HepG2 (cell line): ENCODE measurements around the gene MBTD1. TPM values are rescaled to one million over a fixed set of nuclear protein-coding genes. Genes with fewer than 3 reads are reported as not detected.
A peak's percentile ranks its signal among the peaks of the same experiment; 100 is the strongest.

ENCODE experiments used
- BRCA1 ChIP-seq: sonication (generic); formaldehyde crosslinking; IDR thresholded peaks from 2 replicates; pipeline ENCODE4 v1.4.0; 2020; ENCODE audit warnings: missing genetic modification reagents
- HOXD1 ChIP-seq: sonication (generic); formaldehyde crosslinking; IDR thresholded peaks from 2 replicates; pipeline ENCODE4 v1.5.0; 2020; ENCODE audit warnings: missing genetic modification reagents
- KAT8 ChIP-seq: IDR thresholded peaks from 2 replicates; pipeline ENCODE4 v1.6.1; 2016; ENCODE audit warnings: missing genetic modification reagents, missing compliant biosample characterization
- KLF9 ChIP-seq: IDR thresholded peaks from 2 replicates; pipeline ENCODE4 v1.6.1; 2016; ENCODE audit warnings: low read depth
- MBD4 ChIP-seq: IDR thresholded peaks from 2 replicates; pipeline ENCODE4 v1.6.1; 2012; ENCODE audit warnings: low read length, inconsistent platforms, borderline replicate concordance
- PHB2 ChIP-seq: fragments of 450-650 bp; IDR thresholded peaks from 2 replicates; pipeline ENCODE4 v1.6.1; 2018; ENCODE audit not compliant: partially characterized antibody
- SCMH1 ChIP-seq: sonication (generic); formaldehyde crosslinking; IDR thresholded peaks from 2 replicates; pipeline ENCODE4 v1.9.0; 2021; ENCODE audit warnings: missing genetic modification reagents, mild to moderate bottlenecking, borderline replicate concordance
- SMARCE1 ChIP-seq: fragments of 450-650 bp; IDR thresholded peaks from 2 replicates; pipeline ENCODE4 v1.6.1; 2017; ENCODE audit warnings: borderline replicate concordance
- TMF1 ChIP-seq: sonication (generic); formaldehyde crosslinking; IDR thresholded peaks from 2 replicates; pipeline ENCODE4 v1.8.1; 2022; ENCODE audit warnings: low read depth, missing genetic modification reagents
- ZFP62 ChIP-seq: sonication (generic); formaldehyde crosslinking; IDR thresholded peaks from 2 replicates; pipeline ENCODE4 v1.4.0; 2020; ENCODE audit warnings: missing genetic modification reagents
- ZNF121 ChIP-seq: sonication (generic); formaldehyde crosslinking; IDR thresholded peaks from 2 replicates; pipeline ENCODE4 v1.5.0; 2020; ENCODE audit warnings: mild to moderate bottlenecking, missing genetic modification reagents
- ZNF180 ChIP-seq: sonication (generic); formaldehyde crosslinking; IDR thresholded peaks from 2 replicates; pipeline ENCODE4 v1.4.0; 2020; ENCODE audit warnings: low read depth, missing genetic modification reagents, borderline replicate concordance
- ZNF646 ChIP-seq: sonication (generic); formaldehyde crosslinking; IDR thresholded peaks from 2 replicates; pipeline ENCODE4 v1.9.0; 2021; ENCODE audit warnings: mild to moderate bottlenecking, missing genetic modification reagents
- ZNF749 ChIP-seq: sonication (generic); formaldehyde crosslinking; IDR thresholded peaks from 2 replicates; pipeline ENCODE4 v1.8.0; 2022; ENCODE audit warnings: mild to moderate bottlenecking, missing genetic modification reagents, moderate library complexity, borderline replicate concordance
- polyA plus RNA-seq, 8 experiments: library from polyadenylated mRNA; depleted of rRNA in 3 of 8; stranded (reverse) in 7 of 8; unstranded in 1 of 8; fragments of >200 nt; fragmentation: Illumina TruSeq in 4 of 8; extraction: Trizol in 4 of 8; gene quantifications; 2 replicates each; pipeline versions ENCODE4 v1.2.1 to v1.2.3, GENCODE V29; 2011 to 2016; ENCODE audit warnings: low read depth in 4 of 8, missing spikeins in 1 of 8, mixed read lengths in 1 of 8; ENCODE audit not compliant: insufficient read depth in 1 of 8
- total RNA-seq, 5 experiments: library from RNA; depleted of rRNA; stranded (reverse); fragments of >200 nt; fragmentation: Illumina TruSeq; extraction: Trizol; gene quantifications; 2 replicates each; pipeline ENCODE4 v1.2.3, GENCODE V29; 2016; ENCODE audit warnings: low read depth in 1 of 5
- TF ChIP-seq, protein P1 (sequence below): sonication (generic); formaldehyde crosslinking; IDR thresholded peaks from 2 replicates; pipeline ENCODE4 v1.4.0; 2020; ENCODE audit warnings: missing genetic modification reagents, mild to moderate bottlenecking, borderline replicate concordance
- TF ChIP-seq, protein P2 (sequence below): sonication (generic); formaldehyde crosslinking; IDR thresholded peaks from 2 replicates; pipeline ENCODE4 v1.8.1; 2023; ENCODE audit warnings: mild to moderate bottlenecking, moderate library complexity, missing genetic modification reagents

Gene MBTD1
- total and polyA plus RNA-seq, 2 of the 13 experiments (the other 11 are each of a cell fraction or from before 2014, with no cell fraction given), result 20.9 TPM

GRCh38 chr17:51153210-51154072 lies 106.4 kb downstream of the MBTD1 start, which contains the start of gene NME1 (continued):
- peak; percentile 65 for TF ChIP-seq ZNF646 (CRISPR knock-in tag)
- TF ChIP-seq KLF9 (CRISPR knock-in tag), result 0 out of 2 replicates have a peak, but pooled peaks have one; percentile 97
- peak; percentile 62; the same call in 1 of the 2 replicates for TF ChIP-seq ZNF749 (CRISPR knock-in tag)
- TF ChIP-seq, protein P1, sequence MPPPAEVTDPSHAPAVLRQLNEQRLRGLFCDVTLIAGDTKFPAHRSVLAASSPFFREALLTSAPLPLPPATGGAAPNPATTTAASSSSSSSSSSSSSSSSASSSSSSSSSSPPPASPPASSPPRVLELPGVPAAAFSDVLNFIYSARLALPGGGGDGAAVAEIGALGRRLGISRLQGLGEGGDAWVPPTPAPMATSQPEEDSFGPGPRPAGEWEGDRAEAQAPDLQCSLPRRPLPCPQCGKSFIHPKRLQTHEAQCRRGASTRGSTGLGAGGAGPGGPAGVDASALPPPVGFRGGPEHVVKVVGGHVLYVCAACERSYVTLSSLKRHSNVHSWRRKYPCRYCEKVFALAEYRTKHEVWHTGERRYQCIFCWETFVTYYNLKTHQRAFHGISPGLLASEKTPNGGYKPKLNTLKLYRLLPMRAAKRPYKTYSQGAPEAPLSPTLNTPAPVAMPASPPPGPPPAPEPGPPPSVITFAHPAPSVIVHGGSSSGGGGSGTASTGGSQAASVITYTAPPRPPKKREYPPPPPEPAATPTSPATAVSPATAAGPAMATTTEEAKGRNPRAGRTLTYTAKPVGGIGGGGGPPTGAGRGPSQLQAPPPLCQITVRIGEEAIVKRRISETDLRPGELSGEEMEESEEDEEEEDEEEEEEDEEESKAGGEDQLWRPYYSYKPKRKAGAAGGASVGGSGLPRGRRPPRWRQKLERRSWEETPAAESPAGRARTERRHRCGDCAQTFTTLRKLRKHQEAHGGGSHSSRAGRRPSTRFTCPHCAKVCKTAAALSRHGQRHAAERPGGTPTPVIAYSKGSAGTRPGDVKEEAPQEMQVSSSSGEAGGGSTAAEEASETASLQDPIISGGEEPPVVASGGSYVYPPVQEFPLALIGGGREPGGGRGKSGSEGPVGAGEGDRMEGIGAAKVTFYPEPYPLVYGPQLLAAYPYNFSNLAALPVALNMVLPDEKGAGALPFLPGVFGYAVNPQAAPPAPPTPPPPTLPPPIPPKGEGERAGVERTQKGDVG (CRISPR knock-in tag), result peak; percentile 98; the same call in 1 of the 2 replicates
- peak; percentile 100 for TF ChIP-seq KAT8
- no peak for TF ChIP-seq SCMH1
- peak; percentile 94; the same call in 1 of the 2 replicates for TF ChIP-seq ZNF180 (CRISPR knock-in tag)
- TF ChIP-seq, protein P2, sequence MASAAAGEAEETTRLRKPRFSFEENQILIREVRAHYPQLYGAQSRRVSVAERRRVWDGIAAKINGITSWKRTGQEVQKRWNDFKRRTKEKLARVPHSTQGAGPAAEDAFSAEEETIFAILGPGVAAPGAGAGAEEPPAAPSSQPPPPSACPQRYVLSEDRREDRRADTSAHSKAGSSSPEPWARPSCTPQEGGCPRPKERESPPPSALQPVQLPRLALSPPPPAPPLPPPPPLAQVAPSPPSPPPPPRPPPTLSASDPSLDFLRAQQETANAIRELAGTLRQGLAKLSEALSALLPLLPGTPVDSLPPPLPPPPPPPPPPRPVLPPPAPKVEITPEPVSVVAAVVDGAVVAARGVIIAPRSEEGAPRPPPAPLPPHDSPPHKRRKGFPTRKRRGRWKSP (CRISPR knock-in tag), result peak; percentile 89
- TF ChIP-seq SMARCE1, result no peak
- TF ChIP-seq TMF1 (CRISPR knock-in tag), result peak; percentile 36; the same call in 1 of the 2 replicates
- no peak for TF ChIP-seq PHB2
- TF ChIP-seq ZNF121 (CRISPR knock-in tag), result peak; percentile 65; the same call in 1 of the 2 replicates
- TF ChIP-seq BRCA1 (CRISPR knock-in tag), result peak; percentile 99
- peak; percentile 88; the same call in 1 of the 2 replicates for TF ChIP-seq ZFP62 (CRISPR knock-in tag)
- peak; percentile 92 for TF ChIP-seq HOXD1 (CRISPR knock-in tag)
- peak; percentile 34; the same call in 1 of the 2 replicates for TF ChIP-seq MBD4
